HG03060 (cell line): ENCODE measurements around the gene ZNF672.
"Not testable (repeated sequence)": the region's sequence is repeated elsewhere in the genome, so short reads cannot be mapped to it uniquely, and the experiment has no call there.

Experiments used
- ATAC-seq: cut with Tn5 transposase; IDR thresholded peaks from one replicate; pipeline ENCODE4 v1.9.1; 2021; ENCODE audit warnings: low read depth, moderate number of reproducible peaks; ENCODE audit not compliant: unreplicated experiment

ZNF672 gene

DNA sequence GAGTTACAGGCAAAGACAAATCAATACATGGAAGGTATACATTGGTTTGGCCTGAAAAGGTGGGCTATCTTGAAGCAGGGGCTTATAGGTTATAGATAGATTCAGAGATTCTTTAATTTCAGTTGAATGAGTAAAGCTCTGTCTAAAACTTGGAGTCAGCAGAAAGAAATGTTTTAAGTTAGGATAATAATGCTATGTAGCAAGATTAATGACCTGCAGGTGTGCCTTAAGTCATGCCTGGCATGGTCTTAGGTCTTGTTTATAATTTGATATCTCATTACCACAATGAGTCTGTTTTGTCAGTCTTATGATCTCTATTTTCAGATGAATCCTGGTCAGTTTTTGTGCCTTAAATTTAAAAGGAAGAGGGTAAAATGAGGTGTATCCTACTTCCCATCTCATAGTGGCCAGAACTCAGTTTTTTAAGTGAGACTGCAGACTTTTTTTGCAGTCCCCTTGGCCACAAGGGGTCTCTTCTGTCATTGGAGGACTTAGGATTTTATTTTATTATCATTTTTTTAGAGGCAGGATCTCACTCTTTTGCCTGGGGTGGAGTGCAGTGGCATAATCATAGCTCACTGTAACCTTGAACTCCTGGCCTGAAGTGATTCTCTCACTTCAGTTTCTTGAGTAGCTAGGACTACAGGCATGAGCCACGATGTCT is 46.7 kb downstream of the ZNF672 start:
- no peak for ATAC-seq

- no peak for ATAC-seq
Observed at GRCh38 chr1:248885646-248886045, 47.6 kb downstream of the ZNF672 start.

DNA sequence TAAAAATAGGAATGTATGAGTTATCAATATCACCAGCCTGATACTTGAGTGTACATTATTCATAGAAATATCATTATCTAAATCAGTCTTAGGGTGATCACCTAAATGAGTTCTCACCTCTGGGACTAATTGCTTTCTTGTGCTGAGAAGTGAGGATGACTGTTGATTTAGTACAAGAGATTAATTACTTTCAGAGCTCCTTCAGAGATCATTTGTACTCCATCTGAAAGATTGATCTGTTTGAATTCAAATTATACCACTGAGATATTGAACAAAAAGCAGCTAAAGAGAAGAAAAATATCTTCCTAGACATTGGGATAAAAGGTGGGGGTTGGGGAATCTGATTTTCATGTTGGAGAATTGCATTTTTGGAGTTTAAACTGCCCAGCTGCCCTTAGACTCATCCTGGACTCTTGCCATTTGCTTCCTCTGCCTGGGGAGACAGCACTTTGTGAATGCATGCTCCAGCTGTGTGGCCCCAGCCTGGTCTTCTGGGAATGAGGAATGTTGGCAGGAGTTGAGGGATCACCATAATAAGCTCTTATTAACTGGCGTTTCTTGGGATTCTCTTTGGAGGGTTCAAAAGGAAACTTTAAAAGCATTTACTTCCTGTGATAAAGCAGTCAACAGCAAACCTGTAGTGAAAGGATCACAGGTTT is 48.3 kb downstream of the ZNF672 start:
- no peak for ATAC-seq

DNA sequence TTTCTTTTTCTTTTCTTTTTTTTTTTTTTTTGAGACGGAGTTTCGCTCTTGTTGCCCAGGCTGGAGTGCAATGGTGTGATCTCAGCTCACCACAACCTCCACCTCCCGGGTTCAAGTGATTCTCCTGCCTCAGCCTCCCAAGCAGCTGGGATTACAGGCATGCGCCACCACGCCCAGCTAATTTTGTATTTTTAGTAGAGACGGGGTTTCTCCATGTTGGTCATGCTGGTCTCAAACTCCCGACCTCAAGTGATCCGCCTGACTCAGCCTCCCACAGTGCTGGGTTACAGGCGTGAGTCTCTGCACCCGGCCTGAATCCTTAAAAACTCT is 51.9 kb downstream of the ZNF672 start:
- not testable (repeated sequence) for ATAC-seq

- ATAC-seq: no peak
Observed at GRCh38 chr1:248890549-248891498, 52.8 kb downstream of the ZNF672 start.

DNA sequence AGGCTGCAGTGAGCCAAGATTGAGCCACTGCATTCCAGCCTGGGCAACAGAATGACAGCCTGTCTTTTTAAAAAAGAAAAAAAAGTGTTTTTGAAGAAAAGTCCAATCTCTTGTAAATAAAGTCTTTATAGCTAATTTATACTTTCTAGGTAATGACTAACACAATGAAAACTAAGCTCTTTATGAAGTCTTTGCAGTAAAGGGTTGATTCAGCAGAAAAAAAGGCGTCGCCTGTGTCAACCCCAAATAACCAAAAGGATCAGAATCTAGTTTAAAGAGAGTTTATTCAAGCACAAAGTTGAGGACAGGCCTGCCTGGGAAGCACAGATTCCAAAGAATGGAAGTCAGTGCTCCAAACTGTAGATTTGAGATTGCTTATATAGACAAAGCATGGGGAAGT is 53.7 kb downstream of the ZNF672 start:
- no peak for ATAC-seq

DNA sequence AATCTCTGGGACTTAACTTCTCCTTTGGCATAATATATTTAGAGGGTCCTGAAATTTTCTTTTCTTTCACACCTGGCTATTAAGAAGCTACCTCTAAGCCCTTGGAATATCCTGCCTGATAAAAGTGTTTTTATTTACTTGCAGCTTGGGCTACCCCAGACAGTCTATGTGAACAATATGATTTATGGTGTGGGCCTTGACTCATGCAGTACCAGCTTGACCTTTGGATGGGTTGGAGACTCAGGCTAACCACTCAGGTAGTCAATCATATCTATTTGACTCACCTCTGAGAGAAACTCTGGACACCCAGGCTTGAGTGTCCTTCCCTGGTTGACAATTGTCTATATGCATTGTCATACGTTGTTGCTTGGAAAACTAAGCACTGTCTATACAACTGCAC is 54.6 kb downstream of the ZNF672 start:
- no peak for ATAC-seq

GRCh38 chr1:248894837-248895236 is 56.8 kb downstream of the ZNF672 start:
- no peak for ATAC-seq

- no peak for ATAC-seq
Observed at GRCh38 chr1:248897412-248898337, 59.7 kb downstream of the ZNF672 start.
